Kidney (tissue), 14 donors: ENCODE data around the gene LORICRIN. TPM values are rescaled to one million over a fixed set of nuclear protein-coding genes. Genes with fewer than 3 reads are reported as not detected.

Experiments used
- DNase-seq, 5 donors: peaks; one replicate each; pipeline ENCODE4 v3.0.0-alpha.2; 2013 to 2020
- FAIRE-seq: peaks from 2 replicates; lab custom pipeline; 2012; peaks lifted over from hg19 to GRCh38; lab: Jason Lieb, UNC
- H3K27ac ChIP-seq, 2 donors: one replicate each; pipeline ENCODE4 v1.7.0; 2013; ENCODE audit warnings: low read depth in 2 of 2, low read length in 2 of 2, inconsistent platforms in 1 of 2
- H3K27me3 ChIP-seq: one replicate; pipeline ENCODE4 v1.7.1; 2013; ENCODE audit warnings: low read length, inconsistent platforms; ENCODE audit not compliant: control insufficient read depth, insufficient read depth
- H3K36me3 ChIP-seq, 3 donors: one replicate each; pipeline versions ENCODE4 v1.7.0 to v1.7.1; 2013; ENCODE audit warnings: low read length in 3 of 3, control low read depth in 1 of 3, inconsistent platforms in 1 of 3; ENCODE audit not compliant: insufficient read depth in 3 of 3, control insufficient read depth in 2 of 3
- H3K4me1 ChIP-seq, 3 donors: one replicate each; pipeline versions ENCODE4 v1.7.0 to v1.7.1; 2013; ENCODE audit warnings: low read length in 3 of 3, inconsistent platforms in 1 of 3, low read depth in 1 of 3; ENCODE audit not compliant: control insufficient read depth in 2 of 3, insufficient read depth in 2 of 3
- H3K4me3 ChIP-seq, 3 donors: one replicate each; pipeline versions ENCODE4 v1.7.0 to v1.8.1; 2013; ENCODE audit warnings: low read length in 3 of 3, control low read depth in 1 of 3, inconsistent platforms in 1 of 3
- H3K9ac ChIP-seq, 3 donors: one replicate each; pipeline versions ENCODE4 v1.7.0 to v1.7.1; 2013; ENCODE audit warnings: low read length in 3 of 3, control low read depth in 1 of 3, inconsistent platforms in 1 of 3
- H3K9me3 ChIP-seq, 3 donors: one replicate each; pipeline versions ENCODE4 v1.7.0 to v1.7.1; 2013; ENCODE audit warnings: low read length in 3 of 3, control low read depth in 1 of 3, inconsistent platforms in 1 of 3; ENCODE audit not compliant: control insufficient read depth in 2 of 3, insufficient read depth in 1 of 3
- CTCF ChIP-seq: IDR thresholded peaks from 3 replicates; pipeline ENCODE4 v1.5.1; 2012; ENCODE audit warnings: mild to moderate bottlenecking, moderate library complexity, borderline replicate concordance; ENCODE audit not compliant: insufficient read depth; ENCODE audit errors: extremely low read depth
- intact Hi-C: fragments of 100-400 bp; cut with DNase I; formaldehyde crosslinking; loops from one replicate; pipeline ENCODE4 v1.11.1; 2022
- polyA plus RNA-seq: library from polyadenylated mRNA; stranded (reverse); fragments of 350-450 nt; fragmentation: Illumina TruSeq; extraction: RNeasy Lipid Tissue Mini Kit (QIAGEN cat#74804); gene quantifications from one replicate; pipeline ENCODE4 v1.2.3, GENCODE V29; 2014; ENCODE audit warnings: low read depth, low replicate concordance; ENCODE audit not compliant: insufficient read depth
- total RNA-seq: library from RNA; stranded (reverse); fragmentation: NEBNext Ultra II Directional; extraction: Animal tissue kit (Norgen Biotek cat#: 25700); gene quantifications from one replicate; pipeline ENCODE4 v1.2.1, GENCODE V29; 2021
- donor health status: control.
- donor health status: control.
- donor health status: control.
- donor health status: control.
- donor health status: control.
- donor health status: DM: yes; HTN: yes; CAD: no.
- donor health status: Normal renal cell carcinoma (clear cell type).

The LORICRIN gene
- total and polyA plus RNA-seq, 2 donors from 2014 or later, result not detected

- no peak overlapping the region for H3K27ac ChIP-seq
- no peak overlapping the region for H3K9ac ChIP-seq
- intact Hi-C loops, result no loop called here
- no peaks in the 10 kb centered on the region for H3K36me3 ChIP-seq
- FAIRE-seq (no peak), DNase-seq (no peak)
- H3K27me3 ChIP-seq, result no peaks in the 10 kb centered on the region
- no peaks in the 10 kb centered on the region for H3K4me1 ChIP-seq
- no peak for TF ChIP-seq CTCF
- no peaks in the 10 kb centered on the region for H3K9me3 ChIP-seq
- H3K4me3 ChIP-seq, result no peak overlapping the region
These were observed 46.0 kb upstream of the LORICRIN start for GRCh38 chr1:153213519-153213918.

GRCh38 chr1:153217212-153217611 lies 42.3 kb upstream of the LORICRIN start, which contains the start of gene PRR9:
TSS of gene PRR9 (plus strand) at chr1:153217584. CDS start at chr1:153218145, 561 bp downstream.
- Histone ChIP-seq H3K27me3 (no peaks in the 10 kb centered on the region), H3K9ac (no peak within 1 kb of the TSS), H3K27ac (no peak within 1 kb of the TSS), H3K36me3 (no peaks in the 10 kb centered on the region), H3K4me3 (no peak within 1 kb of the TSS), H3K9me3 (no peaks in the 10 kb centered on the region), H3K4me1 (no peaks in the 10 kb centered on the region)
- intact Hi-C loops, result no loop called here
- DNase-seq, result no peak
- no peak for FAIRE-seq
- TF ChIP-seq CTCF, result no peak

- Histone ChIP-seq H3K36me3 (no peaks in the 10 kb centered on the region), H3K27ac (no peak overlapping the region), H3K4me1 (no peaks in the 10 kb centered on the region), H3K9ac (no peak overlapping the region), H3K27me3 (no peaks in the 10 kb centered on the region), H3K4me3 (no peak overlapping the region), H3K9me3 (no peaks in the 10 kb centered on the region)
- DNase-seq (no peak), FAIRE-seq (no peak)
- no peak for TF ChIP-seq CTCF
- intact Hi-C loops, result no loop called here
These were observed 41.6 kb upstream of the LORICRIN start for GRCh38 chr1:153217744-153218416.
